Neural progenitor cell (in vitro differentiated cells): ENCODE measurements around the gene NRG2. TPM values are rescaled to one million over a fixed set of nuclear protein-coding genes. Genes with fewer than 3 reads are reported as not detected.

Source experiments
- DNase-seq: peaks from one replicate; pipeline ENCODE4 v3.0.0-alpha.2; 2016; ENCODE audit warnings: low spot score
- H2AFZ ChIP-seq: fragments of 200-600 bp; sonication (generic); replicated peaks from 2 replicates; pipeline ENCODE4 v1.6.1; 2016; ENCODE audit warnings: antibody characterized with exemption
- H3F3A ChIP-seq: fragments of 200-600 bp; sonication (generic); 2 replicates; pipeline ENCODE4 v1.6.1; 2016; ENCODE audit warnings: antibody characterized with exemption, low read depth
- H3K27ac ChIP-seq: fragments of 200-600 bp; sonication (generic); 2 replicates; pipeline ENCODE4 v1.5.1; 2016; ENCODE audit warnings: mild to moderate bottlenecking
- H3K27me3 ChIP-seq: fragments of 200-600 bp; sonication (generic); 2 replicates; pipeline ENCODE4 v1.6.1; 2016; ENCODE audit warnings: mild to moderate bottlenecking, moderate library complexity
- H3K36me3 ChIP-seq: fragments of 200-600 bp; sonication (generic); 2 replicates; pipeline ENCODE4 v1.5.1; 2016
- H3K4me1 ChIP-seq: fragments of 200-600 bp; sonication (generic); 2 replicates; pipeline ENCODE4 v1.6.1; 2016; ENCODE audit warnings: mixed run types
- H3K4me2 ChIP-seq: fragments of 200-600 bp; sonication (generic); 2 replicates; pipeline ENCODE4 v1.6.1; 2016
- H3K4me3 ChIP-seq: fragments of 200-600 bp; sonication (generic); 2 replicates; pipeline ENCODE4 v1.5.1; 2016
- H3K79me2 ChIP-seq: fragments of 200-600 bp; sonication (generic); 2 replicates; pipeline ENCODE4 v1.6.1; 2016; ENCODE audit warnings: low read depth
- H3K9ac ChIP-seq: fragments of 200-600 bp; sonication (generic); 2 replicates; pipeline ENCODE4 v1.6.1; 2016
- H3K9me3 ChIP-seq: fragments of 200-600 bp; sonication (generic); 2 replicates; pipeline ENCODE4 v1.5.1; 2016; ENCODE audit warnings: low read depth
- H4K20me1 ChIP-seq: fragments of 200-600 bp; sonication (generic); 2 replicates; pipeline ENCODE4 v1.6.1; 2016; ENCODE audit warnings: low read depth
- H3K27ac Mint-ChIP-seq: 3 replicates; pipeline ENCODE4 v1.8.0; 2021; ENCODE audit warnings: mixed read lengths
- H3K27me3 Mint-ChIP-seq: 2 replicates; pipeline ENCODE4 v1.8.0; 2022; ENCODE audit warnings: low read depth, mild to moderate bottlenecking, inconsistent platforms, moderate library complexity, mixed read lengths; ENCODE audit not compliant: insufficient read depth
- H3K36me3 Mint-ChIP-seq: 3 replicates; pipeline ENCODE4 v1.8.0; 2021; ENCODE audit warnings: mixed read lengths
- H3K4me1 Mint-ChIP-seq: 3 replicates; pipeline ENCODE4 v1.8.0; 2021; ENCODE audit warnings: mixed read lengths
- H3K4me3 Mint-ChIP-seq: 3 replicates; pipeline ENCODE4 v1.8.0; 2021; ENCODE audit warnings: mild to moderate bottlenecking, moderate library complexity, mixed read lengths
- H3K9me3 Mint-ChIP-seq: 3 replicates; pipeline ENCODE4 v1.8.0; 2020; ENCODE audit warnings: mixed read lengths
- CTCF ChIP-seq: fragments of 200-600 bp; sonication (generic); IDR thresholded peaks from 2 replicates; pipeline ENCODE4 v1.5.1; 2017; ENCODE audit warnings: antibody characterized with exemption, mild to moderate bottlenecking
- EZH2 ChIP-seq: fragments of 200-600 bp; sonication (generic); IDR thresholded peaks from 2 replicates; pipeline ENCODE4 v1.6.1; 2017; ENCODE audit warnings: antibody characterized with exemption, mild to moderate bottlenecking, moderate library complexity
- EZH2phosphoT487 ChIP-seq: fragments of 200-600 bp; sonication (generic); IDR thresholded peaks from 2 replicates; pipeline ENCODE4 v1.6.1; 2017; ENCODE audit warnings: antibody characterized with exemption
- total RNA-seq: library from RNA; depleted of rRNA; stranded (reverse); fragments of >200 nt; gene quantifications from 2 replicates; pipeline ENCODE4 v1.2.3, GENCODE V29; 2015; ENCODE audit warnings: low replicate concordance

Gene NRG2
- total RNA-seq, 1 donor from 2014 or later, result 0.13 TPM

DNA sequence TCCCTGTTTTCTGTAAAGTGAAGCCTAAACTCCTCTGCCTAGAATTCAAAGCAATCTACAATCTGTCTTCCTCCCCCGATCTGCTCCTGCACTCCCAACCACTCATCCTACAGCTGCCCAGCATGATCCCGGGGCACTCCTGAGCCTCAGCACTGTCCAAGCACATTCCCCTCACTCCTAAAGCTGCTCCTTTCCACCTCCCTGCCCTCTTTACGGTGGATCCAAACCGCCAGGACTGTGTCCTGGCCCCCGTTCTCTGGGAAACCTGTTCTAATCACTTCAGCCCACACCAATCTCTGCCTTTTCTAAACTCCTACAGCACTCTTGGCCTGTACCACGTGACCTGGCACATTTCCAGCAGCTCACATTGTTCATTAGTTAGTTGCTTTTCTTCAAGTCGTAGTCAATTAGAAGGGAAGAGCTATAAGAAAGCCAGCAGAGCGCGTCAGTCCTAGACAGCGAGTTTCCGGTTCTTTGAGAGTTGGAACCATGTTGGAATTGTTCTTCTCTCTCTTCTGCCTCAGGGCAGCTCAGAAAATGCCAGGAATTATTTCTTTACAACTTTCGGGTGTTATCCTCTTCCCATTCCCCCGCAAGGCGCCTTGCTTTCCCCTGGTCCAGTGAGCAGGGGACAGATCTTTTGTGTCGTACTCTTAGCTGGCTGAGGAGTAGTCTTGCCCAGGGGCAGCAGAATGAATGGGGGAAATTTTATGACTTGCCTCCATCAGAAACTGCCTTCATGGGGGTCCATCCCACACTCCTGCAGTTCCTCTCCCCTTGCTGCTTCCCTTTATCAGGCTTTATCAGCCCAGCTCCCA, 60.7 kb downstream of the NRG2 start:
- Histone ChIP-seq H3K79me2 (no peaks in the 10 kb centered on the region), H3K4me3 (no peak overlapping the region), H3K27me3 (no peaks in the 10 kb centered on the region), H3K4me1 (peaks cover 35% of the 10 kb centered on the region), H3K36me3 (no peaks in the 10 kb centered on the region), H3F3A (peaks cover 16% of the 10 kb centered on the region), H3K27ac (peak overlapping the region; percentile 73), H3K9ac (no peak overlapping the region), H3K9me3 (no peaks in the 10 kb centered on the region), H3K4me2 (peak overlapping the region; percentile 30), H4K20me1 (no peaks in the 10 kb centered on the region), H2AFZ (peak overlapping the region; percentile 23)
- H3K9me3 Mint-ChIP-seq, result peaks cover 2% of the 10 kb centered on the region
- H3K4me3 Mint-ChIP-seq, result peak overlapping the region; percentile 4
- H3K36me3 Mint-ChIP-seq, result no peaks in the 10 kb centered on the region
- peaks cover 5% of the 10 kb centered on the region for H3K27me3 Mint-ChIP-seq
- peak; percentile 57 for DNase-seq
- H3K4me1 Mint-ChIP-seq, result peaks cover 50% of the 10 kb centered on the region
- peak overlapping the region; percentile 97 for H3K27ac Mint-ChIP-seq
- TF ChIP-seq EZH2 (no peak), CTCF (no peak), EZH2phosphoT487 (no peak)

DNA sequence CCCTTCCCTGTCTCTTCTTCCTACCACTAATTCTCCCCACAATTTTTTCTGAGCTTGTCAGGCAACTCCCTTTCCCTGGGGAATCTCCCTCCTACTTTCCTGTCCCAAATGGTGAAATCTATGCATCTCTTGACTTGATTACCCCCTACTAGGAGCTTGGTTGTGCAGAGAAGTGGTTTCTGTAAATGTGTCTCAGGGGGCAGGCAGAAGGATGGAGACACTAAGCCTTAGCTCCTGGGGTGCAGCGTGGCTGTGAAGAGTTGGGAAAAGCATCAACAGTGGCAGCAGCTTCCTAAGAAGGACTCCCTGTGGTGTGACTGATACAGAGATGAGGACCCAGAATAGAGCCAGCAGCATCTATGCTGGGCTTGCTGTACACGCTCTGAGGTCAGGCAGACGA, 62.3 kb downstream of the NRG2 start:
- peaks cover 35% of the 10 kb centered on the region for H3K4me1 ChIP-seq
- H3F3A ChIP-seq, result peaks cover 16% of the 10 kb centered on the region
- no peaks in the 10 kb centered on the region for H3K36me3 ChIP-seq
- H3K4me2 ChIP-seq, result no peak overlapping the region
- no peak overlapping the region for H3K4me3 ChIP-seq
- no peak overlapping the region for H3K27ac ChIP-seq
- H3K4me3 Mint-ChIP-seq, result no peak overlapping the region
- H4K20me1 ChIP-seq, result no peaks in the 10 kb centered on the region
- H3K9me3 ChIP-seq, result no peaks in the 10 kb centered on the region
- TF ChIP-seq EZH2, result no peak
- no peak for TF ChIP-seq EZH2phosphoT487
- no peak for TF ChIP-seq CTCF
- no peaks in the 10 kb centered on the region for H3K79me2 ChIP-seq
- H3K27me3 ChIP-seq, result peaks cover 13% of the 10 kb centered on the region
- no peaks in the 10 kb centered on the region for H3K36me3 Mint-ChIP-seq
- peaks cover 5% of the 10 kb centered on the region for H3K27me3 Mint-ChIP-seq
- no peak overlapping the region for H3K9ac ChIP-seq
- peaks cover 2% of the 10 kb centered on the region for H3K9me3 Mint-ChIP-seq
- H3K4me1 Mint-ChIP-seq, result peaks cover 47% of the 10 kb centered on the region
- no peak overlapping the region for H3K27ac Mint-ChIP-seq
- no peak overlapping the region for H2AFZ ChIP-seq
- no peak for DNase-seq

DNA sequence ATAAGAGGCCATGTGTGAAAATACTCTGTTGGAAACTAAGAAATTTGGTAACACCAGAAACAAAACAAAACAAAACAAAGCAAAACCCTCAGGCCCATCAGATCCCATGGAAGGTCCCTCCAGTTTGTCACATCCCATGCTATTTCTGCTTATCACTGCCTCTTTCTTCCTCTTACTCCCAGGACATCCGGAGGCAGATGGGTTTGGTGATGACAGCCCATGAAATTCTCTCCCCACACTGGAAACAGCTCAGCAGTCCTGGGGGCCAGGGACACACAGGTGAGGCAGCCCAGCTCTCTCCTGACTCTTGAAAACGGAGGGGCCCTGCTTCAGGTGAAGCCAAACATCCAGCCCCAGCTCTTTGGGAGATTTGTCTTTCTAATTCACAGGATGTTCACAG, 63.2 kb downstream of the NRG2 start:
- Mint-ChIP-seq H3K9me3 (peaks cover 2% of the 10 kb centered on the region), H3K27me3 (peaks cover 7% of the 10 kb centered on the region), H3K27ac (no peak overlapping the region), H3K4me3 (no peak overlapping the region), H3K4me1 (peaks cover 41% of the 10 kb centered on the region), H3K36me3 (no peaks in the 10 kb centered on the region)
- Histone ChIP-seq H3K4me3 (no peak overlapping the region), H3K36me3 (no peaks in the 10 kb centered on the region), H3K9me3 (no peaks in the 10 kb centered on the region), H3K9ac (no peak overlapping the region), H3K27me3 (peaks cover 13% of the 10 kb centered on the region), H3K27ac (no peak overlapping the region), H3F3A (peaks cover 16% of the 10 kb centered on the region), H2AFZ (no peak overlapping the region), H4K20me1 (no peaks in the 10 kb centered on the region), H3K4me1 (peaks cover 31% of the 10 kb centered on the region), H3K4me2 (no peak overlapping the region), H3K79me2 (no peaks in the 10 kb centered on the region)
- DNase-seq, result no peak
- TF ChIP-seq EZH2, result no peak
- TF ChIP-seq EZH2phosphoT487, result no peak
- TF ChIP-seq CTCF, result no peak
